ENCODE results near the gene MCUR1. TPM values are rescaled to one million over a fixed set of nuclear protein-coding genes. Genes with fewer than 3 reads are reported as not detected.

MCUR1 gene
- total and polyA plus RNA-seq, 2 of the 13 experiments (the other 11 are each of a cell fraction or from before 2014, with no cell fraction given): 8.0 to 29.6 TPM

DNA sequence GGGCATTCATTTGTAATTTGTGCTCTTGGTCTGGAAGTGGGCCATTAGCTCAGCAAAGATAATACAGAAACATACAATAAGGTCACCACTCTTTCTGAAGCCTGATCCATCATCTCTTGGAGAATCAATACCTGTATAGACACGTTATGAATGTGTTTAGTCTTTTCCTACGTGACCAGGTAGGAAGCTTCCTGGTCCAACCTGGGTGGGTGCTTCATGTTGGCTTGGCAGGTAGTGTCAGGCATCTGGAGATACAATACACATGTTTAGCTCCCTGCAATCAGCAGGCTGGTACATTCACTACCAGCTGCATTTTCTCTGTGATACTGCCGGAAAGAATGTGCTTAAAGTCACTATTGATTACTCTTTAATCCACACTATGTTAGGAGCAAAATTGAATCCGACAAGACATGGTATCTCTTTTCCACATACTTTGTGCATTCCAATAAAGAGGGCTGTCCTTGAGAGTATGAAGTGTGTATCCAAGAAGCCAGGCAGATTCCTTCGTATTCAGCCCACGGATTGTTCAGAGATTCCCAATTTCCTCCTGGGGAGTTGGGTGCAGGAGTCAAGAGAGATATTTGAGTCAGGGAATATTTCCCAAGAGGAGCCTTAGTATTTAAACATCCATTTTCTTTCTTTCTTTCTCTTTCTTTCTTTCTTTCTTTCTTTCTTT, 52.9 kb downstream of the MCUR1 start (continued):
- no peak for TF ChIP-seq ZNF570 (CRISPR knock-in tag; IDR thresholded peaks at IDR 0.05; ENCODE audit: borderline replicate concordance)

DNA sequence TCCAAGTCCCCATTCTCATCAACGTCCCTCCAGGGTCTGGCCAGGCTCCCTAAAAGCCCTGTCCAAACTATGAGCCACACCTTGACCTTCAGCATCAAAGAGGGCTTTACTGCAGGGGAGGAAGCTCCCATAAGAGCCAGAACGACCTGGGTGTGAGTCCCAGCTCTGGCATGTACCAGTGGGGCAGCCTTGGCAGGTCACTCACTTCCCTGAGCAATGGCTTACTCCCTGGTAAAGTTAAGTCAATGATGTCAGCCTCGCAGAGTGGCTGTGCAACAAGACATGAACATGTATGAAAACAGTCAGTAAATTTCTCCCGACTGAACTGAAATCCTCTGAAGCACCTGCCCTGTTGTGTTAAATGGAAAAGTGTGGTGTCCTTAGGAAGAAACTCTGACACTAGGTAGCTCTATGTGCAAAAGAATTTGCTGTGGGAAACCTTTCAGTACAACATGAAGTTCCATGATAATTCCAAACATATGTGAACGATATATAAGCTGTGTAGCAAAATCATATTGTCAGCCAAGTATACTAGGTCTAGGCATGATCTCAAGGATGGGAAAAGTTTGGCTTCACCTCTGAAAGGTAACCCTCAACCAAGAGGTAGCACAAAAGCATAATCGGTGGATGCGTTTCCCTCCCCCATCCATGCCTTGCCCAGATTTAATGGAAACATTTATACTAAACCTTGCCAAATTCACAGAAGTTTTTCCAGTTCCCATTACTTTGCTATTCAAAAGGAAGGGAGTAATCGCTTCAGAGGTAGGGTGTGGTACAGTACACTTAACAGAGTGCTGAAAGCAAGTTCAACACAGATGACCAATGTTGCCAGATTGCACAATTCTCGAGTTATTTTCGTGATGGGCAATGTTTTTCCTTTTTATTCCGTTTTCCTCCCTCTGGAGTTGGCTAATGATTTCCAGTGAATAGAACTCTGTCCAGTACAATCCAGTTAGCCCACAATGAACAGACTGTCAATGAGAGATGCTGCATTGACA, 53.8 kb downstream of the MCUR1 start:
- in situ Hi-C loops (cut with HindIII; ENCODE audit: extremely low pct_ligation_motif_present, low pct_unique_long_range_greater_than_20kb) (no loop called here), intact Hi-C loops (cut with micrococcal nuclease; ENCODE audit: unreplicated experiment) (no loop called here)
- no peak overlapping the region for H3K4me2 ChIP-seq (ENCODE audit: low read depth, low read length)
- H3K4me3 ChIP-seq (replicated peaks in 1 of 3; ENCODE audit: insufficient read depth in 1 of 3, low read depth in 2 of 3, low read length in 3 of 3): no peak overlapping the region
- FAIRE-seq: no peak
- ATAC-seq: no peak
- no peak overlapping the region for H2AFZ ChIP-seq (ENCODE audit: low read length)
- H3K36me3 ChIP-seq (replicated peaks in 1 of 2; ENCODE audit: control insufficient read depth in 1 of 2, insufficient read depth in 2 of 2, low read length in 2 of 2): no peaks in the 10 kb centered on the region
- 35% methylated on average over 10 of the region's 11 CpGs for WGBS (ENCODE audit: low lambda C conversion rate)
- no peaks in the 10 kb centered on the region for H3K9me3 ChIP-seq (ENCODE audit: low read length)
- H3K79me2 ChIP-seq (ENCODE audit: insufficient read depth, low read length): no peaks in the 10 kb centered on the region
- no peak overlapping the region for H3K27ac ChIP-seq (ENCODE audit: extremely low read length, insufficient read depth, low read length)
- H3K9ac ChIP-seq (ENCODE audit: insufficient read depth, low read depth, low read length): no peak overlapping the region
- ChIA-PET POLR2A (no interaction called here), CTCF (ENCODE audit: low intra/inter-chr PET ratio, low total read pairs) (no interaction called here)
- BruUV-seq (replicated peaks): no TSS peak
- no peak for DNase-seq (ENCODE audit: low spot score)
- H4K20me1 ChIP-seq (ENCODE audit: insufficient read depth, low read length): no peaks in the 10 kb centered on the region
- H3K4me1 ChIP-seq (ENCODE audit: insufficient read depth, low read length): no peaks in the 10 kb centered on the region
- H3K27me3 ChIP-seq (ENCODE audit: control insufficient read depth in 1 of 2, insufficient read depth in 2 of 2, low read length in 2 of 2): peaks cover 0 to 1% of the 10 kb centered on the region in 2 experiments; a peak in 1 of 5 replicates
- TF ChIP-seq CEBPB (IDR thresholded peaks at IDR 0.05; ENCODE audit: borderline replicate concordance, low read depth, low read length) (peak; percentile 88), ESRRA (CRISPR knock-in tag; IDR thresholded peaks at IDR 0.05; ENCODE audit: low read depth) (no peak), CEBPG (CRISPR knock-in tag; IDR thresholded peaks at IDR 0.05) (peak; percentile 64; the same call in 1 of the 2 replicates), RBFOX2 (IDR thresholded peaks at IDR 0.05; ENCODE audit: low read depth, low read length) (no peak)
- TF ChIP-seq, protein P1, sequence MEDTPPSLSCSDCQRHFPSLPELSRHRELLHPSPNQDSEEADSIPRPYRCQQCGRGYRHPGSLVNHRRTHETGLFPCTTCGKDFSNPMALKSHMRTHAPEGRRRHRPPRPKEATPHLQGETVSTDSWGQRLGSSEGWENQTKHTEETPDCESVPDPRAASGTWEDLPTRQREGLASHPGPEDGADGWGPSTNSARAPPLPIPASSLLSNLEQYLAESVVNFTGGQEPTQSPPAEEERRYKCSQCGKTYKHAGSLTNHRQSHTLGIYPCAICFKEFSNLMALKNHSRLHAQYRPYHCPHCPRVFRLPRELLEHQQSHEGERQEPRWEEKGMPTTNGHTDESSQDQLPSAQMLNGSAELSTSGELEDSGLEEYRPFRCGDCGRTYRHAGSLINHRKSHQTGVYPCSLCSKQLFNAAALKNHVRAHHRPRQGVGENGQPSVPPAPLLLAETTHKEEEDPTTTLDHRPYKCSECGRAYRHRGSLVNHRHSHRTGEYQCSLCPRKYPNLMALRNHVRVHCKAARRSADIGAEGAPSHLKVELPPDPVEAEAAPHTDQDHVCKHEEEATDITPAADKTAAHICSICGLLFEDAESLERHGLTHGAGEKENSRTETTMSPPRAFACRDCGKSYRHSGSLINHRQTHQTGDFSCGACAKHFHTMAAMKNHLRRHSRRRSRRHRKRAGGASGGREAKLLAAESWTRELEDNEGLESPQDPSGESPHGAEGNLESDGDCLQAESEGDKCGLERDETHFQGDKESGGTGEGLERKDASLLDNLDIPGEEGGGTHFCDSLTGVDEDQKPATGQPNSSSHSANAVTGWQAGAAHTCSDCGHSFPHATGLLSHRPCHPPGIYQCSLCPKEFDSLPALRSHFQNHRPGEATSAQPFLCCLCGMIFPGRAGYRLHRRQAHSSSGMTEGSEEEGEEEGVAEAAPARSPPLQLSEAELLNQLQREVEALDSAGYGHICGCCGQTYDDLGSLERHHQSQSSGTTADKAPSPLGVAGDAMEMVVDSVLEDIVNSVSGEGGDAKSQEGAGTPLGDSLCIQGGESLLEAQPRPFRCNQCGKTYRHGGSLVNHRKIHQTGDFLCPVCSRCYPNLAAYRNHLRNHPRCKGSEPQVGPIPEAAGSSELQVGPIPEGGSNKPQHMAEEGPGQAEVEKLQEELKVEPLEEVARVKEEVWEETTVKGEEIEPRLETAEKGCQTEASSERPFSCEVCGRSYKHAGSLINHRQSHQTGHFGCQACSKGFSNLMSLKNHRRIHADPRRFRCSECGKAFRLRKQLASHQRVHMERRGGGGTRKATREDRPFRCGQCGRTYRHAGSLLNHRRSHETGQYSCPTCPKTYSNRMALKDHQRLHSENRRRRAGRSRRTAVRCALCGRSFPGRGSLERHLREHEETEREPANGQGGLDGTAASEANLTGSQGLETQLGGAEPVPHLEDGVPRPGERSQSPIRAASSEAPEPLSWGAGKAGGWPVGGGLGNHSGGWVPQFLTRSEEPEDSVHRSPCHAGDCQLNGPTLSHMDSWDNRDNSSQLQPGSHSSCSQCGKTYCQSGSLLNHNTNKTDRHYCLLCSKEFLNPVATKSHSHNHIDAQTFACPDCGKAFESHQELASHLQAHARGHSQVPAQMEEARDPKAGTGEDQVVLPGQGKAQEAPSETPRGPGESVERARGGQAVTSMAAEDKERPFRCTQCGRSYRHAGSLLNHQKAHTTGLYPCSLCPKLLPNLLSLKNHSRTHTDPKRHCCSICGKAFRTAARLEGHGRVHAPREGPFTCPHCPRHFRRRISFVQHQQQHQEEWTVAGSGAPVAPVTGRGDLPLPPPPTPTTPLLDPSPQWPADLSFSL (CRISPR knock-in tag; IDR thresholded peaks at IDR 0.05): no peak
- TF ChIP-seq, protein P2, sequence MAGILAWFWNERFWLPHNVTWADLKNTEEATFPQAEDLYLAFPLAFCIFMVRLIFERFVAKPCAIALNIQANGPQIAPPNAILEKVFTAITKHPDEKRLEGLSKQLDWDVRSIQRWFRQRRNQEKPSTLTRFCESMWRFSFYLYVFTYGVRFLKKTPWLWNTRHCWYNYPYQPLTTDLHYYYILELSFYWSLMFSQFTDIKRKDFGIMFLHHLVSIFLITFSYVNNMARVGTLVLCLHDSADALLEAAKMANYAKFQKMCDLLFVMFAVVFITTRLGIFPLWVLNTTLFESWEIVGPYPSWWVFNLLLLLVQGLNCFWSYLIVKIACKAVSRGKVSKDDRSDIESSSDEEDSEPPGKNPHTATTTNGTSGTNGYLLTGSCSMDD (CRISPR knock-in tag; IDR thresholded peaks at IDR 0.05): no peak
- TF ChIP-seq, protein P3, sequence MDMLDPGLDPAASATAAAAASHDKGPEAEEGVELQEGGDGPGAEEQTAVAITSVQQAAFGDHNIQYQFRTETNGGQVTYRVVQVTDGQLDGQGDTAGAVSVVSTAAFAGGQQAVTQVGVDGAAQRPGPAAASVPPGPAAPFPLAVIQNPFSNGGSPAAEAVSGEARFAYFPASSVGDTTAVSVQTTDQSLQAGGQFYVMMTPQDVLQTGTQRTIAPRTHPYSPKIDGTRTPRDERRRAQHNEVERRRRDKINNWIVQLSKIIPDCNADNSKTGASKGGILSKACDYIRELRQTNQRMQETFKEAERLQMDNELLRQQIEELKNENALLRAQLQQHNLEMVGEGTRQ (IDR thresholded peaks at IDR 0.05; ENCODE audit: low read depth, low read length): no peak
- TF ChIP-seq, protein P3 (CRISPR knock-in tag; IDR thresholded peaks at IDR 0.05; ENCODE audit: borderline replicate concordance): no peak

All from HepG2 (cell line).